SU-DHL-6 (cell line): ENCODE measurements around the gene TTC39C.
A peak's percentile ranks its signal among the peaks of the same experiment; 100 is the strongest.

Experiments
- H2AFZ ChIP-seq: fragments of 200-600 bp; sonication (generic); 2 replicates; pipeline ENCODE4 v1.6.1; 2014; ENCODE audit warnings: low read depth, mild to moderate bottlenecking, moderate library complexity, mixed read lengths, antibody characterized with exemption, low read length; ENCODE audit not compliant: severe bottlenecking
- H3F3A ChIP-seq: fragments of 200-600 bp; shearing (Covaris generic); 2 replicates; pipeline ENCODE4 v1.6.0; 2016; ENCODE audit warnings: antibody characterized with exemption, mild to moderate bottlenecking; ENCODE audit not compliant: insufficient read depth
- H3K27ac ChIP-seq: fragments of 200-600 bp; sonication (generic); 2 replicates; pipeline ENCODE4 v1.5.1; 2016; ENCODE audit warnings: low read depth, mild to moderate bottlenecking, low read length, moderate library complexity, mixed read lengths
- H3K27me3 ChIP-seq: fragments of 200-600 bp; sonication (generic), shearing (Covaris generic); 2 replicates; pipeline ENCODE4 v1.6.0; 2014; ENCODE audit warnings: mild to moderate bottlenecking, low read length
- H3K36me3 ChIP-seq: fragments of 200-600 bp; sonication (generic); 2 replicates; pipeline ENCODE4 v1.6.1; 2014; ENCODE audit warnings: mild to moderate bottlenecking, low read length, mixed read lengths
- H3K4me2 ChIP-seq: fragments of 300-600, 200-600 bp; shearing (Covaris generic), sonication (generic); 2 replicates; pipeline ENCODE4 v1.6.0; 2014; ENCODE audit warnings: low read length, low read depth, mild to moderate bottlenecking; ENCODE audit not compliant: poor library complexity, severe bottlenecking
- H3K4me3 ChIP-seq: fragments of 200-600 bp; sonication (generic); 2 replicates; pipeline ENCODE4 v1.5.1; 2014; ENCODE audit warnings: antibody characterized with exemption, low read length, mild to moderate bottlenecking, mixed read lengths; ENCODE audit not compliant: insufficient read depth, poor library complexity, severe bottlenecking
- H3K79me2 ChIP-seq: fragments of 200-600 bp; sonication (generic); 2 replicates; pipeline ENCODE4 v1.6.1; 2014; ENCODE audit warnings: mild to moderate bottlenecking, low read length, moderate library complexity; ENCODE audit not compliant: insufficient read depth
- H3K9ac ChIP-seq: fragments of 200-600 bp; sonication (generic); 2 replicates; pipeline ENCODE4 v1.7.0; 2014; ENCODE audit warnings: mild to moderate bottlenecking, low read length
- H3K9me2 ChIP-seq: fragments of 200-600 bp; sonication (generic); replicated peaks from 2 replicates; pipeline ENCODE4 v1.6.1; 2014; ENCODE audit warnings: low read length; ENCODE audit not compliant: insufficient read depth
- H3K9me3 ChIP-seq: fragments of 200-600 bp; sonication (generic); 2 replicates; pipeline ENCODE4 v1.6.1; 2014; ENCODE audit warnings: low read length, mixed read lengths; ENCODE audit not compliant: insufficient read depth
- H4K20me1 ChIP-seq: fragments of 200-600 bp; sonication (generic); 2 replicates; pipeline ENCODE4 v1.6.1; 2014; ENCODE audit warnings: low read depth, mild to moderate bottlenecking, antibody characterized with exemption, low read length, moderate library complexity, mixed read lengths
- EZH2phosphoT487 ChIP-seq: fragments of 200-600 bp; sonication (generic), shearing (Covaris generic); conservative IDR thresholded peaks from 2 replicates; pipeline ENCODE4 v1.6.1; 2018; ENCODE audit warnings: mild to moderate bottlenecking, antibody characterized with exemption, low read length, moderate library complexity, mixed read lengths
- TF ChIP-seq, protein P1 (sequence below): fragments of 200-600 bp; sonication (generic); IDR thresholded peaks from one replicate; pipeline ENCODE4 v1.5.1; 2017; ENCODE audit warnings: antibody characterized with exemption, mild to moderate bottlenecking, low read length, moderate library complexity; ENCODE audit not compliant: insufficient read depth, poor library complexity, severe bottlenecking

Gene TTC39C

DNA sequence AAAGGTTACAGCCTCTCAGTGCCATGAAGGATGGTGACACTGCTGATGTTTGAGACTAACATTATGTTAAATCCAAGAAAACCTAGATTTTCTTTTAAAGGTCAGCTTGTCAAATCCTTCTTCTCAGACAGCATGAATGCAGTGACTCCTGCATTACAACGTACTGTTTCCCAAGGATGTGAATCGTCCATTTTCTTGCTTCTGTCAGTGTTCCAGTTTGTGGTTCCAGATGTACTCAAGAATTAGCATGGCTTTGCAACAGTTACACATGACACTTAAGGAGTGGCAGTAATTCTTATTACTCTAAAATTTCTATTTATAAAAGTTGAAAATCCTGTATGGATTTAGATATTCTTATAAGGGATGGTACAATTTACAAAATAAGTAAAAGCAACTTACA is 1.5 kb upstream of the TTC39C start:
- H3K27me3 ChIP-seq, result no peaks in the 10 kb centered on the region
- no peak overlapping the region for H3K9ac ChIP-seq
- no peaks in the 10 kb centered on the region for H3K9me2 ChIP-seq
- no peak overlapping the region for H3K4me3 ChIP-seq
- H3K9me3 ChIP-seq, result no peaks in the 10 kb centered on the region
- TF ChIP-seq, protein P1, sequence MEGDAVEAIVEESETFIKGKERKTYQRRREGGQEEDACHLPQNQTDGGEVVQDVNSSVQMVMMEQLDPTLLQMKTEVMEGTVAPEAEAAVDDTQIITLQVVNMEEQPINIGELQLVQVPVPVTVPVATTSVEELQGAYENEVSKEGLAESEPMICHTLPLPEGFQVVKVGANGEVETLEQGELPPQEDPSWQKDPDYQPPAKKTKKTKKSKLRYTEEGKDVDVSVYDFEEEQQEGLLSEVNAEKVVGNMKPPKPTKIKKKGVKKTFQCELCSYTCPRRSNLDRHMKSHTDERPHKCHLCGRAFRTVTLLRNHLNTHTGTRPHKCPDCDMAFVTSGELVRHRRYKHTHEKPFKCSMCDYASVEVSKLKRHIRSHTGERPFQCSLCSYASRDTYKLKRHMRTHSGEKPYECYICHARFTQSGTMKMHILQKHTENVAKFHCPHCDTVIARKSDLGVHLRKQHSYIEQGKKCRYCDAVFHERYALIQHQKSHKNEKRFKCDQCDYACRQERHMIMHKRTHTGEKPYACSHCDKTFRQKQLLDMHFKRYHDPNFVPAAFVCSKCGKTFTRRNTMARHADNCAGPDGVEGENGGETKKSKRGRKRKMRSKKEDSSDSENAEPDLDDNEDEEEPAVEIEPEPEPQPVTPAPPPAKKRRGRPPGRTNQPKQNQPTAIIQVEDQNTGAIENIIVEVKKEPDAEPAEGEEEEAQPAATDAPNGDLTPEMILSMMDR, result no peak
- no peak for TF ChIP-seq EZH2phosphoT487
- no peak overlapping the region for H3K4me2 ChIP-seq
- H3K36me3 ChIP-seq, result no peaks in the 10 kb centered on the region
- peaks cover 27% of the 10 kb centered on the region for H3F3A ChIP-seq
- H3K79me2 ChIP-seq, result no peaks in the 10 kb centered on the region
- peaks cover 10% of the 10 kb centered on the region; the same call in 1 of the 2 replicates for H4K20me1 ChIP-seq
- no peak overlapping the region for H3K27ac ChIP-seq
- no peak overlapping the region for H2AFZ ChIP-seq

DNA sequence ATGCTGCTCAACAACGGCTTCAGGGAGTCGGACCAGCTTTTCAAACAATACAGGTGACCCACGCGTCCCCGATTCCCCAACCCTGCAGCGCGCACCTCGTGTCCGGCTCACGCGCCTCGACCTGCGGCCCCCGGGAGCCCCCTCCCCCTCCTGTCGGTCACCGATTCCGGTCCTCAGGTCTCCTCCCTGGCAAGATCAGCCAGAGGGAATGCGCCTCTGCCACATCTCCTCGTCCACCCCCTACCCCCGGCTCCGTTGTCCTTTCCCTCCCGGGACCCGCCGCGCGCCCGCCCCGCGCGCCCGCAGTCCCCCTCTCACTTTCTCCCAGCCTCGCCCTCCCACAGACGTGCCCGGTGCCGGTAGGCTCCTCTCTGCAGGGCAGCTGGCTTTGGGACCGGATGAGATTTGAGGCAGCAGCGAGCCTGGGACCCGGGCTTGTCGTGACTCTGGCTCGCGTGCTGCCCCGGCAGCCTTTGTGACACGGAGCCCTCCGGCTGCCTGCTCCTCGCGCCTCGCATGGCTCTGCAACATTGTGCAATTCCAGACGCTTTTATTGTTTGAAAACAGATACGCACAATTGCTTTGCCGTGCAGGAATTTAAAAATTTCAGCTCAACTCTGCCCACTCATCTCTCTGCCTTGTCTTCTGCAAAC is 558 bp downstream of the TTC39C start:
- Histone ChIP-seq H4K20me1 (peaks cover 10% of the 10 kb centered on the region; the same call in 1 of the 2 replicates), H3K9me3 (no peaks in the 10 kb centered on the region), H3K79me2 (no peaks in the 10 kb centered on the region), H3K9ac (peak overlapping the region; percentile 58), H2AFZ (peak overlapping the region; percentile 88), H3F3A (peaks cover 33% of the 10 kb centered on the region), H3K27ac (no peak overlapping the region), H3K4me3 (peak overlapping the region; percentile 65), H3K36me3 (no peaks in the 10 kb centered on the region), H3K27me3 (no peaks in the 10 kb centered on the region), H3K4me2 (peak overlapping the region; percentile 71), H3K9me2 (no peaks in the 10 kb centered on the region)
- TF ChIP-seq, protein P1, result no peak
- TF ChIP-seq EZH2phosphoT487, result no peak

DNA sequence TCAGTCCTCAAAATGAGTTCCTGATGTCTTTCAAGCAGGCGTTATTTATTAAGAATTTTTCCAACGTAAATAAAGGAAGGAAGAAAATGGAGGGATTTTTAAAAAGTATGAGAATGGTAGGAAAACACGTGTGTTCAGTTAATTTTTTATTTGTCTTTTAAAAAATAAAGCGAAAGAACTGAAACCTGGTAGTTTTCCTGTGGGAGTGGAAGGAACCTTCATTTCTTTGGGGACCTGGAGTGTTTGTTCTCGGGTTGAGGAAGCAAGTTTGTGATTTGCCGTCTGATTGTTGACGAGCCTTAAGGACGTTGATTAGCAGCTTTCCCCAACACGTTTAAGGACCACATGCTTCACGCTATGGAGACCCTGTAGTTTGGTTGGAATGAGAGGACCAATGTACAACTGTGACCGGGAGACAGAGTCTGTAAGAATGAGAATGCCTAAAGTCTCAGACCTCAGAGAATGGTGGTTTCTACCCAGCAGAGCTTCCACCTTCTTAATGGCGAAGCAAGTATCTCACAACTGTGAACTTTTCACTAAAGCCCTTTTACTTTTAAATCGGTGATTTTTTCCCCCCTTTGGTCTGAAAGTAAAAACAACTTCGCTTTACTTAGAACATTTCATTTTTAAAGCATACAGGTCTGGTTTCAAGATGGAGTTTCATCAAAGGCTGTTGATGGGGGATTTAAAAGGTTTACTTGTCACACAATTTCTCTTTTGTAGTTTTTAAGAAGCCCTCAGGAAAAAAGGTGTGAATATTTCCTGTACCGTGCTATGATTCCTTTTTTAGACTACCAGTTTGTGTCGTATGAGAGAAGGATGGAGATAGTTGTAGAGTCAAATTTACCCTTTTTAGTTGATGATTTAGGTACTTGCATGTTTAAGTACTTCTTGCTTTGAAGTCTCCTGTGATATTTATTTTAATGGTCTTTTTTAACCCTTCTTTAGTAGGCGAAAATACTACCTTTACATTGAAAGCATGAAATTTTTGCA is 1.4 kb downstream of the TTC39C start:
- Histone ChIP-seq H3K4me2 (peak overlapping the region; percentile 71), H3K9me3 (no peaks in the 10 kb centered on the region), H3K9ac (no peak overlapping the region), H3K27ac (no peak overlapping the region), H3K27me3 (no peaks in the 10 kb centered on the region), H3K4me3 (peak overlapping the region; percentile 65), H3K79me2 (no peaks in the 10 kb centered on the region), H4K20me1 (peaks cover 10% of the 10 kb centered on the region; the same call in 1 of the 2 replicates), H2AFZ (no peak overlapping the region), H3K36me3 (no peaks in the 10 kb centered on the region), H3F3A (peaks cover 31% of the 10 kb centered on the region), H3K9me2 (no peaks in the 10 kb centered on the region)
- TF ChIP-seq, protein P1, result no peak
- peak; percentile 92; the same call in 1 of the 2 replicates for TF ChIP-seq EZH2phosphoT487
